Islet precursor cell (in vitro differentiated cells): ENCODE measurements around the gene HMX1.

Source experiments
- DNase-seq: peaks from one replicate; pipeline ENCODE4 v3.0.0-alpha.2; 2018

Gene HMX1

GRCh38 chr4:8871417-8872401 is at the start of gene HMX1:
HMX1 (minus strand) TSS chr4:8871839; CDS start chr4:8871614, 225 bp downstream.
- peak; percentile 92 for DNase-seq

GRCh38 chr4:8920969-8921368 is 49.3 kb upstream of the HMX1 start:
- peak; percentile 45 for DNase-seq

- peak; percentile 29 for DNase-seq
These were observed 48.8 kb upstream of the HMX1 start for GRCh38 chr4:8920289-8920965.

GRCh38 chr4:8919651-8920288 is 48.1 kb upstream of the HMX1 start:
- DNase-seq: peak; percentile 35

- DNase-seq: peak; percentile 88
These were observed 46.5 kb upstream of the HMX1 start for GRCh38 chr4:8917868-8918783.

- peak; percentile 47 for DNase-seq
These were observed 45.7 kb upstream of the HMX1 start for GRCh38 chr4:8917321-8917811.

- DNase-seq: no peak
These were observed 45.3 kb upstream of the HMX1 start for GRCh38 chr4:8916906-8917305.

GRCh38 chr4:8916351-8916885 is 44.8 kb upstream of the HMX1 start:
- peak; percentile 47 for DNase-seq

- peak; percentile 50 for DNase-seq
These were observed 43.9 kb upstream of the HMX1 start for GRCh38 chr4:8915201-8916200.

- DNase-seq: peak; percentile 50
These were observed 43.0 kb upstream of the HMX1 start for GRCh38 chr4:8914461-8915171.

- no peak for DNase-seq
These were observed 42.3 kb upstream of the HMX1 start for GRCh38 chr4:8913858-8914460.

- DNase-seq: no peak
These were observed 41.6 kb upstream of the HMX1 start for GRCh38 chr4:8913121-8913857.

GRCh38 chr4:8912506-8912905 is 40.9 kb upstream of the HMX1 start:
- DNase-seq: no peak

GRCh38 chr4:8912089-8912455 is 40.4 kb upstream of the HMX1 start:
- no peak for DNase-seq

GRCh38 chr4:8911316-8912088 is 39.9 kb upstream of the HMX1 start:
- DNase-seq: peak; percentile 57

- DNase-seq: peak; percentile 57
These were observed 39.2 kb upstream of the HMX1 start for GRCh38 chr4:8910822-8911315.

GRCh38 chr4:8910100-8910821 is 38.6 kb upstream of the HMX1 start:
- DNase-seq: peak; percentile 50
